ENCODE measurements around the gene PDK4.
"Not testable (repeated sequence)": the region's sequence is repeated elsewhere in the genome, so short reads cannot be mapped to it uniquely, and the experiment has no call there.

PDK4 gene

GRCh38 chr7:95604397-95604796 is 8.1 kb upstream of the PDK4 start:
- not testable (repeated sequence) for DNase-seq

- DNase-seq: no peak
Observed at GRCh38 chr7:95602421-95602820, 6.1 kb upstream of the PDK4 start.

DNA sequence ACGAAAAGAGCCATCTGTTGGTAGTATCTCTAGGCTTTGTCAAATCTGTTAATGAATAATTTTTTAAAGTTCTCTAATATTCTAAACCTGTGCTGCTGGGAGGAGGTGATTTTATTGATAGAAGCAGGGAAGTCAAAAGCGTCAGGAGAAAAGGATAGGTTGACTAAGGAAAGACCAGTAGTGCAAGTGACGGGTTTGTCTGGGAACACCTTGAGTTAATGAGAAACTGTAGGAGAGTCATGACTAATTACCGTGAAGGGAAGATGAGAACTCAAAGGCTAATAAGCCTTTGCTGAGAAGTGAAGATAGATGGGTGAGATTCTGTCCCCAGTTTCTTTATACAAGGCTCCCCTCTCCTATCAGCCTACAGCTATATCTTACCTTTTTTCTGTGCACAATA is 5.0 kb upstream of the PDK4 start:
- DNase-seq: no peak

GRCh38 chr7:95599069-95599468 is 2.8 kb upstream of the PDK4 start:
- DNase-seq: no peak

DNA sequence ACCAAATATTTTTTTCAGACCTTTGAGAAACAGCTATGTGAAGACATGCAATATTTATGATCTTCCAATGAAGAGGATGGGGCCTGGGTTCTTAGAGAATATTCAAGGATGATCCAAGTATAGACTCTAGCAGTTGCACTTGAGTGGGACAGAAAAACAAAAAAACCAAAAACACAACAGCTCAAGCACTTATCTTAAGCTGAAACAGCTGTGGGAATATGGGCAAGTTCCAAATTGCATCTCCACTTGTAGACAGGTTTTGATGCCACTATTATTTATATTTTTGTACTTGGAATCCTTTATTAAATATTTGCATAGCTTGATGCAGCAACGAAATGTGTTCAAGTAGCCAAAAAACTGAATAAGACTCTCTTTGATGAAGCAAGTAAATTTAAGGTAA is 2.2 kb upstream of the PDK4 start:
- no peak for DNase-seq

GRCh38 chr7:95595746-95596197 is 544 bp downstream of the PDK4 start:
- DNase-seq: no peak

GRCh38 chr7:95594185-95594584 is 2.1 kb downstream of the PDK4 start:
- no peak for DNase-seq

GRCh38 chr7:95593343-95593742 is 3.0 kb downstream of the PDK4 start:
- no peak for DNase-seq

DNA sequence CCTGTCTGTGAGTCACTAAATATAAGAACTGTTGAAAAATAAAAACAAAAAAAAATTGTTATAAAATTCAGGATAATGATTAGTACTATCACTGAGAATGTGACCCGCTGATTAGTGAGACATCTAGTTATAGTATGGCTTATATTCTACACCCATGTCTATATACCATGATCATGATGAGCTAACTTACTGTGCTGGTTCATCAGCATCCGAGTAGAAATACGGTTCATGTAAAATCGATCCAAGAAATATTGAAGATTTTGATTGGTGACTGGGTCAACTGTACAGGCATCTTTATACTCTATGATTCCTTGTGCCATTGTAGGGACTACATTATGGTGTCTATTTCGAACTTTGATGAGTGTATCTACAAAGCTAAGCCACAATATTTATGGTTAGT is 3.7 kb downstream of the PDK4 start:
- DNase-seq: no peak

DNA sequence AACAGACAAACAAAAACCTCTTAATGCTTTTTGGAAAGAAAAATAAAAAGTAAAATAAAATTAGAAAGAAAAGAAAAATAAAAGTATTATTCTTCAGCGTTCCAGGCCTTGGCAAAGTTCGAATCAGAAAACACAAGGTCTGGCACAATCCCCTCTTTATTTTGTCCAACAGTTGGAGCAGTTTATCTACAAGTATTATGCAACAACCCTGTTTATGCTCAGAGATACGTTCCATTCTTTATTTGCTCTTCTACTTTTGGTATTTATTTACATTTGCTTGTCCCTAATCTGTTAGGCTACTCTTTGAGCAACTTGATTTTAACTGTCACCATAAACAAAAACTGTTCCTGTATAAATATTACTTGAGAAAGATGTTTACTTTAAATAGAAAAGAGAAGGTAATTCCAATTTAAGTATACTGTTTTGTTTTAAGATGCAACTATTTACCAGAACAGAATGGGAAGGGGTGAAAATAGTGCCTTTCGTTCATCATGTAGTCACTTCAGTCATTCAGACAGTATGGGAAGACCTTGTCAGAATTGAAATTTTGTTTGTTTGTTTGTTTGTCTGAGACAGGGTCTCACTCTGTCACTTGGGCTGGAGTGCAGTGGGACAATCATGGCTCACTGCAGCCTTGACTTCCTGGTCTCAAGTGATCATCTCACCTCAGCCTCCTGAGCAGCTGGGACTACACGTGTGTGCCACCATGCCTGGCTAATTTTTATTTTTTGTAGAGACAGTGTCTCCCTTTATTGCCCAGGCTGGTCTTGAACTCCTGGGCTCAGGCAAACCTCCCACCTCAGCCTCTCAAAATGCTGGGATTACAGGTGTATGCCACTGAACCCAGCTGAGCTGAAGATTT is 5.7 kb downstream of the PDK4 start:
- no peak for DNase-seq

DNA sequence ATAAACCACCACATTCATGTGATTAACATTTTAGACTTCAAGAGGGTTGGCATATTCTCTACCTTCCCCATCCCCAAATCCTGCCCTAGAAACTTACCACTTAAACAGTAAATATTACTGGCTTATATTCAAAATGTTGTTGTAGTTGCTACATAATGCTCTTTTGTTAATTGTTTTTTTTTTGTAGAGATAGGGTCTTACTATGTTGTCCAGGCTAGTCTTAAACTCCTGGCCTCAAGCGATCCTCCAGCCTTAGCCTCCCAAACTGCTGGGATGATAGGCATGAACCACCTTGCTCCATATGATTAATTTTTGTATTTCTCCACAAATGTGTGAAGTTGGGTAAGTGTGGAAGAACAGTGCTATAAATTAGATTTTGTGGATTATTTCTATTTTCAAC is 6.5 kb downstream of the PDK4 start:
- no peak for DNase-seq

DNA sequence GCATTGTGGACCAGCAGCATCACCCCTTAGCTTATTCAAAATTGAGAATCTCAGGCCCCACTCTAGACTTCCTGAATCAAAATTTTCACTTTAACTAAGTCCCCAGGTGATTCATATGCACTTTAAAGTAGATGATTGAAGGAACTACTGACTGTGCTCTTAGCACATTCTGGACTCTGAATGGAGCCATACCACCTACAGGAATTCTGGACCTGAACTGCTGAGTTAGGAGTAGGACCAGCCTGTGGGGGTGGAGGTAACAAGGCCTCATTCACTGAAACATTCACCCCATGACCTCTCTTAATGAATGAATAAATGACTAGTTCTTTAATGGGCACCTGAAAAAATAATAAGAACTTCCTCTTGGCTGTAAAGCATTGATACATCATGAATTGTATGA is 7.3 kb downstream of the PDK4 start:
- DNase-seq: no peak

- no peak for DNase-seq
Observed at GRCh38 chr7:95586951-95587301, 9.4 kb downstream of the PDK4 start.

- no peak for DNase-seq
Observed at GRCh38 chr7:95585426-95585789, 10.9 kb downstream of the PDK4 start.

DNA sequence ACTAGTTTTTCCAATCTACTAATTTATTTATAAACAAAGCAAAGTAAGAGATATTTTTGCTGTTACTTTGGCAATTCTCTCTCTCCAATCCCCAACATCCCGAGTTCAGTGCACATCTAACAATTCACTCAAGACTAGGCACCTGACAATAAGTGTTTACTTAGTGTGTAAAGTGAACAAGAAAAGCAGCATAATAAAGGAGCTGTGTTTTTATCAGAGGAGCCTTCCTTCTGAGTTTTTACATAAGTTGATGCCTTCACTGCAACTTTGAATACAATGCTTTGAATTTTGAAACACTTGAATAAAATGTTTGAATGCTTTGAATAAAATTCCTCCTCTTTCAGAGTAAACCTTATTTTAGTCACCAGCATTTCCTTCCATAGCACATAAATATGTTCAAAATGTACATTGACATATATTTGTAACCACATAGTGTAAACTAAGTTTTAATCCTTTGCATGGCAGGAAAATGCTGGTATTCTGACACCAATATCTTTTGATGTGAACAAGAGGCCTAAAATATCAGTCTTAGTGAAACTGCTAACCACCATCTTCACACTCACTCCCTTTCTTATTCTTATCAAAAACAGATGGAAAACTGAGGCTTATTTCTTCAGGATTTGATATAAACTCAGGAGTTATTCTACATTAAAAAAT is 11.4 kb downstream of the PDK4 start:
- DNase-seq: no peak

- no peak for DNase-seq
Observed at GRCh38 chr7:95583834-95584621, 12.3 kb downstream of the PDK4 start.

DNA sequence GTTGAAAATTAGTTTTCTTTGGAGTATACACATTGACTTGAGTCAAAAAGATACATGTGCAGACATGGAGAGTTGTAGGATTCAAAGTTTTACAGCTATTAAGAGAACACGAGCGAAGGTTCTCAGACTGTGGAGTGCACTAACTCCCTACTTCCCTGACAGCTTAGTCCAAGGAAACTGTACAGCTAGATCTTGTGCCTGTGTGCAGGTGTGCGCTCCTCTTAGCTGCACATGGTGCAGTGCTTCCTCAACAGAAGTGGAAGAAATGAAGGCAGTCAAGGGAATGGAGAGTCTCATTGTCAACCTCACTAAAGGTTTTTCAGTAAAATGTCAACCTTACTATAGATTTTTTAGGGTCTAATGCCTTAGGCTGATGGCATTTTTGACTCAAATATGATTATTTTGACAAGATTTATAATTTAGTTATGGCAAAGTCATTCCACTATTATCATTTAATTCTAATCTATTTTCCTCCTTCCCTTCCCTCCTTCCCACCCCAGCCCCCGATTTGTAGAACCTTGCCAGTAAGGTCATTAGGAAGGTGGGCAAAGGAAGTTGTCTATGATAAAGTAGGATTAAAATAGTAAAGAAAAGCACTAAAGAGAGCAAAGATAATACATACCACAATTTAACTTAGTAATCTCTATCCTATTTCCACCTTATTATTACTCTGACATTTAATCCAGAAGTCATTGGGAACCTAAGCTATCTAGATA is 13.6 kb downstream of the PDK4 start:
- no peak for DNase-seq

- DNase-seq: no peak
Observed at GRCh38 chr7:95581467-95581866, 14.8 kb downstream of the PDK4 start.

GRCh38 chr7:95579318-95579717 is 17.0 kb downstream of the PDK4 start:
- no peak for DNase-seq

- no peak for DNase-seq
Observed at GRCh38 chr7:95578299-95578855, 17.9 kb downstream of the PDK4 start.

- DNase-seq: no peak
Observed at GRCh38 chr7:95577137-95577536, 19.2 kb downstream of the PDK4 start.

- no peak for DNase-seq
Observed at GRCh38 chr7:95569720-95570119, 26.6 kb downstream of the PDK4 start.

GRCh38 chr7:95560674-95561073 is 35.6 kb downstream of the PDK4 start:
- DNase-seq: no peak

Data from activated CD8-positive, alpha-beta memory T cell treated with anti-CD3 and anti-CD28 coated beads, Interleukin-2, amount 50 U/mL, for 4 hours (primary cell).